Gastroesophageal sphincter (tissue), 3 donors: ENCODE measurements around the gene ANKRD20A1.
"Not testable (repeated sequence)": the region's sequence is repeated elsewhere in the genome, so short reads cannot be mapped to it uniquely, and the experiment has no call there.

Experiments used
- CTCF ChIP-seq, 4 experiments: fragments of 200-600 bp in 2 of 4; fragments of 450-650 bp in 2 of 4; sonication (generic) in 1 of 4; IDR thresholded peaks; one replicate each; pipeline ENCODE4 v1.5.1; 2017 to 2019; ENCODE audit warnings: antibody characterized with exemption in 4 of 4, mild to moderate bottlenecking in 2 of 4, moderate library complexity in 2 of 4
- EP300 ChIP-seq: sonication (generic); formaldehyde crosslinking; IDR thresholded peaks from one replicate; pipeline ENCODE4 v1.6.1; 2017; ENCODE audit warnings: antibody characterized with exemption, mild to moderate bottlenecking
- POLR2A ChIP-seq, 2 donors: fragments of 450-650 bp; IDR thresholded peaks; one replicate each; pipeline ENCODE4 v1.6.1; 2017; ENCODE audit warnings: antibody characterized with exemption in 2 of 2, mild to moderate bottlenecking in 2 of 2, moderate library complexity in 1 of 2
- POLR2AphosphoS5 ChIP-seq: sonication (generic); formaldehyde crosslinking; IDR thresholded peaks from one replicate; pipeline ENCODE4 v1.6.1; 2017; ENCODE audit warnings: antibody characterized with exemption

- TF ChIP-seq CTCF (IDR thresholded peaks at IDR 0.05); POLR2A (IDR thresholded peaks at IDR 0.05); EP300; POLR2AphosphoS5: not testable (repeated sequence)
These were observed at the start of gene ANKRD20A1 for GRCh38 chr9:67858871-67859270.
